Body of pancreas (tissue), 4 donors: Measurements from ENCODE around the gene COL23A1. TPM values are rescaled to one million over a fixed set of nuclear protein-coding genes. Genes with fewer than 3 reads are reported as not detected.

ENCODE experiments used
- ATAC-seq: fragments of 150-250 bp; one replicate; pipeline ENCODE4 v1.9.1; 2016
- DNase-seq, 4 donors: peaks; one replicate each; pipeline ENCODE4 v3.0.0-alpha.2; 2019
- H3K27ac ChIP-seq, 4 donors: fragments of 200-600 bp; sonication (generic); 1 replicate in 3 of 4; 2 replicates in 1 of 4; pipeline versions ENCODE4 v1.5.1 to v1.6.1; 2016 to 2019; ENCODE audit warnings: mild to moderate bottlenecking in 1 of 4, mixed read lengths in 1 of 4, moderate library complexity in 1 of 4
- H3K27me3 ChIP-seq, 2 donors: fragments of 200-600 bp; sonication (generic); one replicate each; pipeline ENCODE4 v1.6.0; 2016; ENCODE audit warnings: mild to moderate bottlenecking in 1 of 2
- H3K36me3 ChIP-seq, 2 donors: fragments of 200-600 bp; sonication (generic); replicated peaks in 1 of 2; 2 replicates each; pipeline ENCODE4 v1.5.1; 2016; ENCODE audit warnings: low read depth in 2 of 2; ENCODE audit not compliant: insufficient read depth in 1 of 2
- H3K4me1 ChIP-seq: fragments of 200-600 bp; sonication (generic); one replicate; pipeline ENCODE4 v1.6.0; 2016
- H3K4me3 ChIP-seq, 2 donors: fragments of 200-600 bp; sonication (generic); 1 replicate in 1 of 2; 2 replicates in 1 of 2; pipeline ENCODE4 v1.5.1; 2016 to 2019
- H3K9me3 ChIP-seq, 3 donors: fragments of 200-600 bp; sonication (generic); 1 replicate in 2 of 3; 2 replicates in 1 of 3; pipeline ENCODE4 v1.5.1; 2016
- POLR2A ChIP-seq, 3 donors: fragments of 450-650 bp; IDR thresholded peaks; one replicate each; pipeline ENCODE4 v1.6.1; 2016; ENCODE audit warnings: antibody characterized with exemption in 3 of 3, mild to moderate bottlenecking in 2 of 3
- WGBS, 2 donors: methylation state at CpG; one replicate each; pipeline ENCODE4 v1.1.5; 2017; 5-methylcytosine and 5-hydroxymethylcytosine counted together
- intact Hi-C: fragments of 100-400 bp; cut with DNase I; formaldehyde crosslinking; loops from one replicate; pipeline ENCODE4 v1.15.1; 2023
- total RNA-seq, 2 donors: library from RNA; depleted of rRNA; stranded (reverse); fragments of >200 nt; gene quantifications; one replicate each; pipeline ENCODE4 v1.1.0, GENCODE V29; 2016
- TF ChIP-seq, protein P1 (sequence below), 7 experiments: fragments of 450-650 bp in 4 of 7; fragments of 200-600 bp in 3 of 7; sonication (generic) in 3 of 7; IDR thresholded peaks; one replicate each; pipeline ENCODE4 v1.5.1; 2016 to 2019; ENCODE audit warnings: antibody characterized with exemption in 7 of 7

Gene COL23A1
- total RNA-seq, 2 donors from 2014 or later: not detected

DNA sequence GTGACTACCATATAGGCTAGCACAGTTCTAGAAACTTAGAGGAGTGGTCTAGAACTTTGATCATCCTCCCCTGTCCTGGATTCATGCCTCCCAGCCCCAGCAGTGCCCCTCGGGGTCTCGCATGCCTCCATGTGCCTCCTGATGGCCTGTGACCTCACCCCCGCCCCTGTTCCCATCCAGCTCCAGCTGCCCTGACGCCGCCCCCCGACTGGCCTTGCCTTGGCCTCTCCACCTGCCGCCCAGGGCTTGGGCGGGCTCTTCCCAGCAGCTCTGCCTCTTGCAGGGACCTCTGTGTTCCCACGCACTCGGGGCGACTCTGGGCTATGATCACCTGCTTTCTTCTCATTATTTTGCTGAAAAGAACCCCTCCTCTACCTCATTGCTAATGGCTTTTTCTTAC lies 242.2 kb downstream of the COL23A1 start:
- ATAC-seq: no peak
- intact Hi-C loops: no loop called here

DNA sequence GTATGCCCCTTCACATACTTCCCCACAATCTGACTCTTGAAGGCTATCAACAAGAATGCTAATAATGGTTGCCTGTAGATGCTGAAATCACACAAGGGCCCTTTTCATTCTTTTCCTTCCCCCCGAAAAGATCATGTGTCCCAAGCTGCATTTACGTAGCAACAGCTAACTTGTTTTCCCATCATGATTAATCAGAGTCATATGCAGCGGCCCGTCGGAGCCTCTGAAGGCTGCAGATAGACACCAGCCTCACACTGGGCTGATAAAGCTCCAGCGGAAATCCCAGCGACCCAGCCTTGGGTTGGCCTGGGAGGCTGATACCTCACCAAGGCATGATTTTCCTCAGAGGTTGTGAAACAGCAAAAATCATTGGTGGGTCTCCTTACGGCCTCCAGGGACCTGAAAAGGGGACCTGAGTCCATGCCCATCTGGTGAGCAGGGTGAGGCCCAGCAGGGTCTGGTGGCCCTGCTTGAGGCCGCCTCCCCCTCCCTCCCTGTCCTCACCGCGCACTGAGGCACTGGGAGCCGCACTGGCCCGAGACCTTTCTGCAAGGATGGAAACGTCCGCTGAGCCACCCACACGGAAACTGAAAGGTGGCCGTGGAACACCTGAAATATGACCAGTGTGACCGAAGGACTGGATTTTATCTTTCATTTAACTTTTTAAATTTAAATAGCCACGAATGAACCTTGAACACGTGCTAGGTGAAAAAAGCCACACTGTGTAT lies 243.4 kb downstream of the COL23A1 start:
- no peaks in the 10 kb centered on the region for H3K27me3 ChIP-seq
- intact Hi-C loops: no loop called here
- ATAC-seq (no peak), DNase-seq (peak in 1 of 4 donors; percentile 2)
- no peak overlapping the region for H3K27ac ChIP-seq
- no peaks in the 10 kb centered on the region for H3K4me1 ChIP-seq
- WGBS, 2 donors: 56 to 80% methylated on average over 18 of the region's 20 CpGs
- H3K36me3 ChIP-seq: no peaks in the 10 kb centered on the region
- no peaks in the 10 kb centered on the region for H3K9me3 ChIP-seq
- TF ChIP-seq, protein P1, sequence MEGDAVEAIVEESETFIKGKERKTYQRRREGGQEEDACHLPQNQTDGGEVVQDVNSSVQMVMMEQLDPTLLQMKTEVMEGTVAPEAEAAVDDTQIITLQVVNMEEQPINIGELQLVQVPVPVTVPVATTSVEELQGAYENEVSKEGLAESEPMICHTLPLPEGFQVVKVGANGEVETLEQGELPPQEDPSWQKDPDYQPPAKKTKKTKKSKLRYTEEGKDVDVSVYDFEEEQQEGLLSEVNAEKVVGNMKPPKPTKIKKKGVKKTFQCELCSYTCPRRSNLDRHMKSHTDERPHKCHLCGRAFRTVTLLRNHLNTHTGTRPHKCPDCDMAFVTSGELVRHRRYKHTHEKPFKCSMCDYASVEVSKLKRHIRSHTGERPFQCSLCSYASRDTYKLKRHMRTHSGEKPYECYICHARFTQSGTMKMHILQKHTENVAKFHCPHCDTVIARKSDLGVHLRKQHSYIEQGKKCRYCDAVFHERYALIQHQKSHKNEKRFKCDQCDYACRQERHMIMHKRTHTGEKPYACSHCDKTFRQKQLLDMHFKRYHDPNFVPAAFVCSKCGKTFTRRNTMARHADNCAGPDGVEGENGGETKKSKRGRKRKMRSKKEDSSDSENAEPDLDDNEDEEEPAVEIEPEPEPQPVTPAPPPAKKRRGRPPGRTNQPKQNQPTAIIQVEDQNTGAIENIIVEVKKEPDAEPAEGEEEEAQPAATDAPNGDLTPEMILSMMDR (IDR thresholded peaks at IDR 0.05): no peak
- no peak for TF ChIP-seq POLR2A (IDR thresholded peaks at IDR 0.05)
- H3K4me3 ChIP-seq: no peak overlapping the region

More for the DNA sequence above, 242.2 kb downstream of the COL23A1 start:
- Histone ChIP-seq H3K27ac (no peak overlapping the region), H3K9me3 (no peaks in the 10 kb centered on the region), H3K4me1 (no peaks in the 10 kb centered on the region), H3K27me3 (no peaks in the 10 kb centered on the region), H3K36me3 (no peaks in the 10 kb centered on the region), H3K4me3 (no peak overlapping the region)
- DNase-seq: no peak
- TF ChIP-seq, protein P1 (IDR thresholded peaks at IDR 0.05): no peak
- TF ChIP-seq POLR2A (IDR thresholded peaks at IDR 0.05): no peak
- WGBS, 2 donors: 53 to 71% methylated on average over 6 to 11 of the region's 11 CpGs

DNA sequence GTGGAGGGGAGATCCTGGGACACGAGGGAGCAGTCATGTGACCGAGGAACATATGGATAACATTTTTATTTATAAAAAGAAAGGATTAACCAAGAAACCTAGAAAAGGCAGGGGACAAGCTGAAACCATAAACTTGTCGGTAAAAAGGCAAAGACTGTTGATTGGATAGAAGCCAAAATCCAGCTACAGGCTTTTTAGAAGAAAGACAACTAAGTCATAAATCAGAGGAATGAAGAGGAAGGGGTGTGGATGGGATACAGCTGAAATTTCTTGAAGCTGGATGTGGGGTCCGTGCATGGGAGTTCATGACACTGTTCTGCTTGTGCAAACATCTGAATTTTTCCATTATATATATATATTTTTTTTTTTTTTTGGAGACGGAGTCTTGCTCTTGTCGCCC lies 246.9 kb downstream of the COL23A1 start:
- intact Hi-C loops: no loop called here
- no peak for TF ChIP-seq POLR2A (IDR thresholded peaks at IDR 0.05)
- TF ChIP-seq, protein P1 (IDR thresholded peaks at IDR 0.05): no peak
- no peak overlapping the region for H3K27ac ChIP-seq
- DNase-seq: no peak
- H3K4me3 ChIP-seq: no peak overlapping the region
- no peak for ATAC-seq
- 62 to 72% methylated on average over 6 of the region's 6 CpGs for WGBS, 2 donors
- H3K27me3 ChIP-seq: no peaks in the 10 kb centered on the region
- no peaks in the 10 kb centered on the region for H3K36me3 ChIP-seq
- no peaks in the 10 kb centered on the region for H3K4me1 ChIP-seq
- no peaks in the 10 kb centered on the region for H3K9me3 ChIP-seq

DNA sequence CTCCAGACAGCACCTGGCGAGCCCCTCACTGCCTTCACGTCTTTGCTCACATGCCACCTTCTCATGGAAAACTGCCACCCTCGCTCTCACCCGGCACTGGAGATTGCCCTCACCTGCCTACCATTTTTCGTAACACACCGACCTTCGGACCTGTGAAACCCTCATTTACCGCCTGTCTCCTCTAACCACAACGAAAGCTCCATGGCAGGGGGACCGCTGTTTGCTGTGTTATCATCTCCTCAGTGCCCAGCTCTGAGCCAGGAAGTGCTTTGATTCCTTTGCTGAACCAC lies 248.4 kb downstream of the COL23A1 start:
- Histone ChIP-seq H3K27me3 (peaks cover 0 to 5% of the 10 kb centered on the region in 2 donors), H3K36me3 (no peaks in the 10 kb centered on the region), H3K27ac (no peak overlapping the region), H3K4me3 (no peak overlapping the region), H3K9me3 (no peaks in the 10 kb centered on the region), H3K4me1 (no peaks in the 10 kb centered on the region)
- WGBS, 2 donors: 68 to 72% methylated on average over 10 of the region's 10 CpGs
- no peak for TF ChIP-seq POLR2A (IDR thresholded peaks at IDR 0.05)
- TF ChIP-seq, protein P1 (IDR thresholded peaks at IDR 0.05): no peak
- ATAC-seq (no peak), DNase-seq (no peak)
- intact Hi-C loops: no loop called here
